Heart right ventricle (tissue), 16 donors: Measurements from ENCODE around the gene ALK. TPM values are rescaled to one million over a fixed set of nuclear protein-coding genes. Genes with fewer than 3 reads are reported as not detected.

ENCODE experiments used
- ATAC-seq, 8 donors: fragments of 200-7000 bp; cut with Tn5 transposase; one replicate each; pipeline ENCODE4 v1.9.1; 2020; ENCODE audit warnings: mild to moderate bottlenecking in 8 of 8, moderate library complexity in 8 of 8, moderate number of reproducible peaks in 1 of 8
- DNase-seq, 2 donors: peaks; one replicate each; pipeline ENCODE4 v3.0.0-alpha.2; 2020
- H3K27ac ChIP-seq, 10 donors: fragments of 200-600 bp; sonication (generic) in 2 of 10; one replicate each; pipeline versions ENCODE4 v1.5.0 to v1.8.0; 2020 to 2022; ENCODE audit warnings: mild to moderate bottlenecking in 3 of 10
- H3K27me3 ChIP-seq, 7 donors: fragments of 200-600 bp; one replicate each; pipeline ENCODE4 v1.8.0; 2021 to 2022; ENCODE audit warnings: mild to moderate bottlenecking in 2 of 7
- H3K36me3 ChIP-seq, 9 donors: fragments of 200-600 bp; sonication (generic) in 1 of 9; one replicate each; pipeline versions ENCODE4 v1.5.0 to v1.8.0; 2020 to 2022; ENCODE audit warnings: mild to moderate bottlenecking in 2 of 9
- H3K4me1 ChIP-seq, 9 donors: fragments of 200-600 bp; sonication (generic) in 1 of 9; one replicate each; pipeline versions ENCODE4 v1.5.0 to v1.8.0; 2020 to 2022; ENCODE audit warnings: mild to moderate bottlenecking in 4 of 9
- H3K4me3 ChIP-seq, 10 donors: fragments of 200-600 bp; sonication (generic) in 2 of 10; one replicate each; pipeline versions ENCODE4 v1.5.0 to v1.8.0; 2020 to 2022; ENCODE audit warnings: mild to moderate bottlenecking in 7 of 10, moderate library complexity in 2 of 10
- H3K9me3 ChIP-seq, 11 donors: fragments of 200-600 bp in 10 of 11; sonication (generic) in 2 of 11; one replicate each; pipeline versions ENCODE4 v1.5.0 to v1.8.0; 2013 to 2022; ENCODE audit warnings: mild to moderate bottlenecking in 2 of 11, control low read depth in 1 of 11, moderate library complexity in 1 of 11
- WGBS, 2 donors: extraction: QIAGEN DNeasy Blood & Tissue Kit; methylation state at CpG; one replicate each; pipeline ENCODE4 v1.1.7; 2013; ENCODE audit warnings: inconsistent platforms in 1 of 2; 5-methylcytosine and 5-hydroxymethylcytosine counted together
- intact Hi-C, 10 donors: fragments of 100-400 bp; cut with DNase I; formaldehyde crosslinking; loops; one replicate each; pipeline versions ENCODE4 v1.11.1 to v1.14.2; 2022
- polyA plus RNA-seq, 2 donors: library from polyadenylated mRNA; stranded (reverse); fragments of 200-250 nt; gene quantifications; one replicate each; pipeline ENCODE4 v1.2.3, GENCODE V29; 2013
- total RNA-seq, 10 donors: library from RNA; stranded (reverse); fragmentation: NEBNext Ultra II Directional in 3 of 10; extraction: Animal tissue kit (Norgen Biotek cat#: 25700) in 3 of 10; gene quantifications; one replicate each; pipeline versions ENCODE4 v1.2.1 to v1.2.4, GENCODE V29; 2021 to 2023
- TF ChIP-seq, protein P1 (sequence below), 9 donors: fragments of 200-600 bp; sonication (generic) in 2 of 9; IDR thresholded peaks; one replicate each; pipeline versions ENCODE4 v1.5.0 to v1.8.0; 2021 to 2022; ENCODE audit warnings: antibody characterized with exemption in 9 of 9, mild to moderate bottlenecking in 5 of 9, moderate library complexity in 1 of 9
- donor health status: Arrhythmogenic right ventricular cardiomyopathy.
- donor health status: ischemic (EF 13 %, LVEDD 7.1; RV severe dilation, severe dysfunction).
- donor health status: healthy with polysubstance abuse.
- donor health status: DM: no; HTN: yes; CAD: no.
- donor health status: DM: no; HTN: no; CAD: no.
- donor health status: ischemic (EF 25% LVEDD 6.9; RV normal size, moderate dysfunction).
- donor health status: ischemic (EF 25% LVEDD 5.7; RV mildly dilated, moderate dysfunction).
- donor health status: healthy.
- donor health status: DM: yes; HTN: yes; CAD: no.
- donor health status: Ischemic cardiomyopathy.
- donor health status: ischemic (EF 35%, LVEDD 5.7; RV mildly dilated, moderate dysfunction).
- donor health status: nonischemic (EF 11% LVEDD 7.7; RV severe dilation, severe dysfunction).
- donor health status: DM: yes; HTN: yes; CAD: no.
- donor health status: PGD.
- donor health status: ischemic (EF 29% LVEDD 5.4; RV normal size, mild dysfunction).
- donor health status: nonischemic (EF 23%, LVEDD 6.1; RV moderate dilation, normal function).

Gene ALK
- total and polyA plus RNA-seq, 12 donors = 0.01 to 0.24 (median 0.08) TPM; not detected in 7

DNA sequence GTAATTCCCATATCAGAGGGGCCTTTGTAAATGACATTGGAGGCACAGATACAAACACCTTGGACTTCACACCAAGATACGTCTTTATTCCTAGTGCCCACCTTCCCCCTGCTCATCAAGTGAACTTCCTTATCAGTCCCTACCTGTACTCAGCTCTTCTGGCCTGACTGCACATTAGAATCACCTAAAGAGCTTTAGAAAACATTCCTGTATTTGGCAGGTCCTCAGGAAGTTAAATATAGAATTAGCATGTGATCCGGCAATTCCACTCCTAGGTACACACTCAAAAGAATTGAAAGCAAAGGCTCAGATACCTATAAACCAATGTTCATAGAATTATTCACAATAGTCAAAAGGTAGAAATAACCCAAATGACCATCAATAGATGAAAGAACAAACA lies 46.6 kb downstream of the ALK start:
- TF ChIP-seq, protein P1, sequence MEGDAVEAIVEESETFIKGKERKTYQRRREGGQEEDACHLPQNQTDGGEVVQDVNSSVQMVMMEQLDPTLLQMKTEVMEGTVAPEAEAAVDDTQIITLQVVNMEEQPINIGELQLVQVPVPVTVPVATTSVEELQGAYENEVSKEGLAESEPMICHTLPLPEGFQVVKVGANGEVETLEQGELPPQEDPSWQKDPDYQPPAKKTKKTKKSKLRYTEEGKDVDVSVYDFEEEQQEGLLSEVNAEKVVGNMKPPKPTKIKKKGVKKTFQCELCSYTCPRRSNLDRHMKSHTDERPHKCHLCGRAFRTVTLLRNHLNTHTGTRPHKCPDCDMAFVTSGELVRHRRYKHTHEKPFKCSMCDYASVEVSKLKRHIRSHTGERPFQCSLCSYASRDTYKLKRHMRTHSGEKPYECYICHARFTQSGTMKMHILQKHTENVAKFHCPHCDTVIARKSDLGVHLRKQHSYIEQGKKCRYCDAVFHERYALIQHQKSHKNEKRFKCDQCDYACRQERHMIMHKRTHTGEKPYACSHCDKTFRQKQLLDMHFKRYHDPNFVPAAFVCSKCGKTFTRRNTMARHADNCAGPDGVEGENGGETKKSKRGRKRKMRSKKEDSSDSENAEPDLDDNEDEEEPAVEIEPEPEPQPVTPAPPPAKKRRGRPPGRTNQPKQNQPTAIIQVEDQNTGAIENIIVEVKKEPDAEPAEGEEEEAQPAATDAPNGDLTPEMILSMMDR (IDR thresholded peaks at IDR 0.05) = no peak
- WGBS, 2 donors = 55 to 64% methylated on average over 2 of the region's 2 CpGs
- H3K27ac ChIP-seq = no peak overlapping the region
- peaks cover 0 to 6% (median 0%) of the 10 kb centered on the region in 11 donors for H3K9me3 ChIP-seq
- no peak overlapping the region for H3K4me3 ChIP-seq
- H3K36me3 ChIP-seq = no peaks in the 10 kb centered on the region
- peaks cover 0 to 7% (median 0%) of the 10 kb centered on the region in 7 donors for H3K27me3 ChIP-seq
- H3K4me1 ChIP-seq = no peaks in the 10 kb centered on the region
- DNase-seq (no peak), ATAC-seq (no peak)
- intact Hi-C loops = no loop called here

DNA sequence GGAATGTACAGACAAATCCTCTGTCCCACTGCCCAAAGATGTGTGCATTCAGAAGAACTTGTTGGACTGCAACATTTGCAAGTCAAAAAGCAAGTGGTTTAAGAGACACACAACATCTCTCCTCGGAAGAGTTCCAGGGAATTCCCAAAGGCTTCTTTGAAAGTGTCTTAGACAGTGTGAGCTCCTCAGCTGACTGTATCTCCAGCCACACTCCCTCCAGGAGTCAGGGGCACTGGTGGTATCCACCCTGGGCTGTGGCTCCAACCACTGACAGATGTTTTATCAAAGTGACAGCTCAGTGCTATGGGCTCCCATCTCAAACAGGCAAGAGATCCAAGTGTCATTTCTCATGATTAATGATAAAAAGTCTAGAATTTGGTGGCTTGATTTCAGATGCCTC lies 48.5 kb downstream of the ALK start:
- Histone ChIP-seq H3K4me3 (no peak overlapping the region), H3K27me3 (peaks cover 0 to 9% (median 0%) of the 10 kb centered on the region in 7 donors), H3K27ac (no peak overlapping the region), H3K9me3 (peaks cover 0 to 6% (median 0%) of the 10 kb centered on the region in 11 donors), H3K36me3 (no peaks in the 10 kb centered on the region), H3K4me1 (no peaks in the 10 kb centered on the region)
- intact Hi-C loops = no loop called here
- TF ChIP-seq, protein P1 (IDR thresholded peaks at IDR 0.05) = no peak
- no peak for ATAC-seq
- DNase-seq = no peak
- WGBS, 2 donors = 74 to 94% methylated on average over 1 of the region's 1 CpG

DNA sequence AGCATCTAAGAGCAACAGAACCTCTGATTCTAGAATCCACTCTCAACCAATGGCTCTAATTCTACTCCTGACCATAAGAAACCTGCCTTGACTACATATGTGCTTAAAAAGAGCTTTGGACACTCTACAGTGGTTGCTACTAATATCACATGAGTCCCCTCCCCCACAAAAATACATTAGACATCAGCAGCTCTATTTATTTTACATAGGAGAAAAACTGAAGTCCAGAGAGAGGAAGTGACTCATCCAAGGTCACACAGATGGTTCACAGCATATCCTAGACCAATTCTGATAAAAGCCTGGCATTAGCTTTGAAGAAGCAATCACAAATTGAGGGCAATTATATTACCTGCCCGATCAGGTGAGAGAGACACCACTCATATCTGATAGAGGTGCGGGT lies 49.8 kb downstream of the ALK start:
- H3K36me3 ChIP-seq = no peaks in the 10 kb centered on the region
- no peak for ATAC-seq
- peaks cover 0 to 6% (median 0%) of the 10 kb centered on the region in 11 donors for H3K9me3 ChIP-seq
- no peak overlapping the region for H3K4me3 ChIP-seq
- 90 to 91% methylated on average over 2 of the region's 2 CpGs for WGBS, 2 donors
- no peak overlapping the region for H3K27ac ChIP-seq
- peaks cover 0 to 9% (median 0%) of the 10 kb centered on the region in 7 donors for H3K27me3 ChIP-seq
- H3K4me1 ChIP-seq = no peaks in the 10 kb centered on the region
- intact Hi-C loops = no loop called here
- DNase-seq = no peak
- TF ChIP-seq, protein P1 (IDR thresholded peaks at IDR 0.05) = no peak

DNA sequence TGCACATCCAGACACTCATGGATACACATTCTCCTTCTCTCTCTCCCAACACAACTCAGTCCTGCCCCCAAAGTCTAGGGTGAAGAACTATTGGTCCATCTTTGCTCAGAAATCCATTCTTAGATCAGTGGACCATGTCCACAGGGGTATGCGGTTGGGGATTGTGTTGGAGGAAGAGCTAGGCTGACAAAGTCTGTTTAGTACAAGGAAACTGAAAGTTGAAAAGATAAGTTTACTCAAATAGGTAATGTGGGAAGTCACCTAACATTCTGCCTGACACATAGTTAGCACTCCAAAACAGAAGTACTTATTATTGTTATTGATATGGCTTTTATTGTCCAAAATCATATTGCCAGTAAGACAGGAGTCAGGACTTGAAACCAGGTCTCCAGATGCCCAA lies 55.9 kb downstream of the ALK start:
- WGBS, 2 donors = 87 to 90% methylated on average over 1 of the region's 1 CpG
- no peaks in the 10 kb centered on the region for H3K9me3 ChIP-seq
- no peaks in the 10 kb centered on the region for H3K36me3 ChIP-seq
- H3K4me1 ChIP-seq = no peaks in the 10 kb centered on the region
- intact Hi-C loops = no loop called here
- DNase-seq (no peak), ATAC-seq (no peak)
- no peak overlapping the region for H3K4me3 ChIP-seq
- H3K27ac ChIP-seq = no peak overlapping the region
- TF ChIP-seq, protein P1 (IDR thresholded peaks at IDR 0.05) = no peak
- peaks cover 0 to 16% (median 0%) of the 10 kb centered on the region in 7 donors for H3K27me3 ChIP-seq
